ENCODE data around the gene NUDT15. TPM values are rescaled to one million over a fixed set of nuclear protein-coding genes. Genes with fewer than 3 reads are reported as not detected.

The NUDT15 gene
- total RNA-seq: 10 to 100 TPM; 12.8 to 19.0 (median 15.9) TPM

DNA sequence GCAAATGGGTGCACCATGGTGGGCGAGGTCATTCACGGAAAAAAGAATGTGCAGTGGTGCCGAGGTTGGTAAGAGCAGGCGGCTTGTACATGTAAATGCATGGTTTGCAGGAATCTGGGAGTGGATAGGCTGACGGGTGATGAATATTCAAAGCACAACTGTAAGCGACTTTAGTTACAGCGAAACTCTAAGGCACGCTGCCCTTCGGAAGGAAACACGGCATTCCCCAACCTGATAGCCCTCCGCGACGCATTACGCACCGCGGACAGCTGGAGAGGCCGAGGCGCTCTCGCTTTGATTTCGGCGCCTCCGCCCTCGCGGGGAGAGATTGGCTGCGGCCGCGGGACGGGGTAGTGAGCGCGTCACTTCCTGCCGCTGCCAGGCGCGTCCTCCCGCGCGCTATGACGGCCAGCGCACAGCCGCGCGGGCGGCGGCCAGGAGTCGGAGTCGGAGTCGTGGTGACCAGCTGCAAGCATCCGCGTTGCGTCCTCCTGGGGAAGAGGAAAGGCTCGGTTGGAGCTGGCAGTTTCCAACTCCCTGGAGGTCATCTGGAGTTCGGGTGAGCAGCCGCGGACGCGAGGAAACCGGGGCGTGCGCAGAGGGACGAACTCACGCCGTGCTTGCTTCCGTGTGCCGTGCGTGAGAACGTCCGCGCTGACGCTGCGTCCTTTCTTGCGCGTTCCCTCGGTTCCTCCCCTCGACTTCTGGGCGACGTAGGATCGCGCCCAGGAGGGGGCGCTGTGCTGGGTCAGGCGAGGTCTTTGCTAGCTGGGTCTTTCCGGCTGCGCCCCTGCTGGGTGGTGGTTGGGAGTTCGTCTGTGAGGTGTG is at the start of gene NUDT15:
NUDT15 (plus strand) TSS at position 381 of the 828 bp plus-strand sequence; CDS start at position 402, 21 bp downstream.
- no peaks in the 10 kb centered on the region for H3K9me3 ChIP-seq
- peaks cover 6 to 11% of the 10 kb centered on the region in 2 donors for H3K4me1 ChIP-seq
- H3K27ac ChIP-seq: peak within 1 kb of the TSS; percentile 93 to 96 (median 95)
- TF ChIP-seq POLR2A (IDR thresholded peaks at IDR 0.05): peak in 1 of 2 donors; percentile 88
- TF ChIP-seq, protein P1, sequence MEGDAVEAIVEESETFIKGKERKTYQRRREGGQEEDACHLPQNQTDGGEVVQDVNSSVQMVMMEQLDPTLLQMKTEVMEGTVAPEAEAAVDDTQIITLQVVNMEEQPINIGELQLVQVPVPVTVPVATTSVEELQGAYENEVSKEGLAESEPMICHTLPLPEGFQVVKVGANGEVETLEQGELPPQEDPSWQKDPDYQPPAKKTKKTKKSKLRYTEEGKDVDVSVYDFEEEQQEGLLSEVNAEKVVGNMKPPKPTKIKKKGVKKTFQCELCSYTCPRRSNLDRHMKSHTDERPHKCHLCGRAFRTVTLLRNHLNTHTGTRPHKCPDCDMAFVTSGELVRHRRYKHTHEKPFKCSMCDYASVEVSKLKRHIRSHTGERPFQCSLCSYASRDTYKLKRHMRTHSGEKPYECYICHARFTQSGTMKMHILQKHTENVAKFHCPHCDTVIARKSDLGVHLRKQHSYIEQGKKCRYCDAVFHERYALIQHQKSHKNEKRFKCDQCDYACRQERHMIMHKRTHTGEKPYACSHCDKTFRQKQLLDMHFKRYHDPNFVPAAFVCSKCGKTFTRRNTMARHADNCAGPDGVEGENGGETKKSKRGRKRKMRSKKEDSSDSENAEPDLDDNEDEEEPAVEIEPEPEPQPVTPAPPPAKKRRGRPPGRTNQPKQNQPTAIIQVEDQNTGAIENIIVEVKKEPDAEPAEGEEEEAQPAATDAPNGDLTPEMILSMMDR (IDR thresholded peaks at IDR 0.05): peak; percentile 92 to 100 (median 98)
- no peaks in the 10 kb centered on the region for H3K27me3 ChIP-seq
- peak within 1 kb of the TSS; percentile 3 to 89 (median 44) for H3K4me3 ChIP-seq (replicated peaks in 1 of 3)
- WGBS, 2 donors: 0 to 1% methylated on average over 13 to 46 of the region's 82 CpGs
- intact Hi-C loops (cut with DNase I): no loop called here
- peak; percentile 92 to 94 for DNase-seq
- peaks cover 0 to 3% of the 10 kb centered on the region in 2 donors for H3K36me3 ChIP-seq

DNA sequence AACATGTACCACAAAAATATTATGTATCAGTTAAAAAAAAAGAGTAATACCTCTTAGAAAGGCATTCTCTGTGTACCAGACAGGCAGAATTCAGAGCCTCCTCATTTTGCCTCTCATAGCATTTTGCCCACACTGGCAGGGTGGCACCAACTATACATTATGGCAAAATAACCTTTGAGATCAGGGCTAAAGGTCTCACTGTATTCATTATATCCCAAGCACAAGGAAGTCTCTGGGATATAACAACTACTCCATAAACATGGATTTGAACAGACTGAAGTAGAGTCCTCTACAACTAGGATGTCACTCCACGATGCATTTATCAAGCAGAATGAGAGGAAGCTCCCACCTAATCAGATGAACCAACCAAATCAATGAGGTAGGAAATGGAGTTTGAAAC is 47.1 kb upstream of the NUDT15 start:
- 97 to 100% methylated on average over 1 of the region's 1 CpG for WGBS, 2 donors
- no peak for DNase-seq

DNA sequence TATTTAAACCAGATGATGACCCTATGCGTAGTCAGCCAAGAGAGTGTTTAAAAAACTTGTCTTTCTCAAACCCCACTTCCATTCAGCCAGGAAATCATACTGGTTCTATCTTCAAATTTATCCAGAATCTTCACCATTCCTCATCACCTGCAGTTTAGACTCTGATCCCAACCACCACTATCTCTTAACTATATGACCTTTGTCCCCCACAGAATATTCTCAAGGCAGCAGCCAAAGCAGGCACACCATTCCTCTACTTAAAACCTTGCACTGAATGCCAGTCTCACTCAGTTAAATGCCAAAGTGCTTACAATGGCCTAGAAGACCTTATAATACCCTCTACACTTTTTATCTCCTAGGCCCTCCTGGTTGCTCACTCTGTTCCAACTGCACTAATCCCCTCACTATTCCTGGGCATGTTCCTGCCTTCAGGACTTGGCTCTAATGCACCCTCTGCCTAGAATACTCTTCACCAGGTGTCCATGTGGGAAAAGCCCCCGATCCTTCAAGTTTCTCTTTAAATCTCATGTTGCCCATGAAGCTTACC is 46.5 kb upstream of the NUDT15 start:
- intact Hi-C loops (cut with DNase I): no loop called here
- Histone ChIP-seq H3K27me3 (no peaks in the 10 kb centered on the region), H3K36me3 (peaks cover 0 to 9% of the 10 kb centered on the region in 2 donors), H3K4me3 (replicated peaks in 1 of 3) (no peak overlapping the region), H3K9me3 (no peaks in the 10 kb centered on the region), H3K27ac (no peak overlapping the region), H3K4me1 (no peaks in the 10 kb centered on the region)
- 97 to 100% methylated on average over 2 of the region's 2 CpGs for WGBS, 2 donors
- DNase-seq: no peak
- TF ChIP-seq, protein P1 (IDR thresholded peaks at IDR 0.05): no peak
- no peak for TF ChIP-seq POLR2A (IDR thresholded peaks at IDR 0.05)

More for the DNA sequence above, 47.1 kb upstream of the NUDT15 start:
- TF ChIP-seq POLR2A (IDR thresholded peaks at IDR 0.05): no peak
- TF ChIP-seq, protein P1 (IDR thresholded peaks at IDR 0.05): no peak
- H3K4me3 ChIP-seq (replicated peaks in 1 of 3): no peak overlapping the region
- intact Hi-C loops (cut with DNase I): no loop called here
- no peaks in the 10 kb centered on the region for H3K27me3 ChIP-seq
- peaks cover 0 to 13% of the 10 kb centered on the region in 2 donors for H3K36me3 ChIP-seq
- no peaks in the 10 kb centered on the region for H3K9me3 ChIP-seq
- no peak overlapping the region for H3K27ac ChIP-seq
- H3K4me1 ChIP-seq: no peaks in the 10 kb centered on the region

DNA sequence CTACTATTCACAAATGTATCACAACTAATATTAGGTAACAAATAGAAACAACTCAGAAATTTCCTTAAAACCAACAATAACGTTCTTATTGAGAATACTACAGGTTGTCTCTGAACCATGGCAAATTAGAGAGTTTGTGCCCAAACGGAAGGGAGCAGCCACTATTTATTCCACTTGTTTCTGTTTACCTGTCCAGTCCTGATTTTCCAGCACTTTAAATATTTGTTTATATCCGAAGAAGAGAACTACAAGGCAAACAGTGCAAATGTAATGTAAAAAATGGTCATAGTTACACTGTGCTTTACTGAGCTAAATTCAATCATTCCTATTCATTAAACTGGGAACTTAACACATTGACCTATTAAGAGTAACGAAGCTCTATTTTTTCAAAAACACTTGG is 45.7 kb upstream of the NUDT15 start:
- 93 to 95% methylated on average over 4 of the region's 4 CpGs for WGBS, 2 donors
- no peaks in the 10 kb centered on the region for H3K27me3 ChIP-seq
- no peak for DNase-seq
- TF ChIP-seq, protein P1 (IDR thresholded peaks at IDR 0.05): no peak
- TF ChIP-seq POLR2A (IDR thresholded peaks at IDR 0.05): no peak
- no peaks in the 10 kb centered on the region for H3K9me3 ChIP-seq
- peaks cover 0 to 4% of the 10 kb centered on the region in 2 donors for H3K36me3 ChIP-seq
- no peaks in the 10 kb centered on the region for H3K4me1 ChIP-seq
- no peak overlapping the region for H3K4me3 ChIP-seq (replicated peaks in 1 of 3)
- intact Hi-C loops (cut with DNase I): no loop called here
- no peak overlapping the region for H3K27ac ChIP-seq

DNA sequence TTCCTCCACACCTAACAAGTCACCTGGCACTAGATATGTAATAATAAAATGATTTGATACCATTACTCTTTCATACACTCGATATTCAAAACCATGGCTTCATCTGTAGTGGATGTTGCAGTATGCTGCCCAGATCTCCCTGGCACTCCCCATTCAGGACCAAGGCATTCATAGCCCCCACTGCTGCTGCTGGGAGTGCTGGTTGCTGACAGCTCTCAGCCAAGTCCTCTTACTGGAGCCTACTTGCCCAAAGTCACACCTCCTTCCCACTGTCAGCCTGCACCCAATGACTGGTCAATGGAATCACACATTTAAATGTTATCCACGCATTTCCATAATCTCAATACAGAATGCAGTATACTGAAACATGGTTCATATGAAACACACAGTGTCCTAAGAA is 40.1 kb upstream of the NUDT15 start:
- Histone ChIP-seq H3K9me3 (no peaks in the 10 kb centered on the region), H3K36me3 (no peaks in the 10 kb centered on the region), H3K27me3 (no peaks in the 10 kb centered on the region), H3K4me1 (peaks cover 10 to 17% of the 10 kb centered on the region in 2 donors), H3K27ac (no peak overlapping the region), H3K4me3 (replicated peaks in 1 of 3) (no peak overlapping the region)
- DNase-seq: no peak
- intact Hi-C loops (cut with DNase I): no loop called here
- TF ChIP-seq POLR2A (IDR thresholded peaks at IDR 0.05): no peak
- TF ChIP-seq, protein P1 (IDR thresholded peaks at IDR 0.05): no peak
- WGBS, 2 donors: 90 to 97% methylated on average over 2 of the region's 2 CpGs

Data from thyroid gland (tissue), 4 donors.